HCT116 (cell line): ENCODE data around the gene FAAP100. TPM values are rescaled to one million over a fixed set of nuclear protein-coding genes. Genes with fewer than 3 reads are reported as not detected.

ENCODE experiments used
- ATAC-seq: fragments of 200-7000 bp; cut with Tn5 transposase; 2 replicates; pipeline ENCODE4 v1.9.1; 2020; ENCODE audit warnings: mild to moderate bottlenecking, moderate library complexity
- BruUV-seq: library from RNA; stranded (reverse); fragments of 400-500 nt; replicated peaks from 2 replicates; lab custom pipeline; 2021; lab: Mats Ljungman, UMichigan
- CTCF ChIA-PET: fragments of 300-600 bp; sonication (Branson Sonifier 250); formaldehyde crosslinking; loops from one replicate; lab custom pipeline; 2021; ENCODE audit warnings: antibody characterized with exemption; lab: Charles Lee
- POLR2A ChIA-PET: fragments of 300-600, 350-600 bp; sonication (Branson Sonifier 250); formaldehyde crosslinking; loops from one replicate; lab custom pipeline; 2021; ENCODE audit warnings: antibody characterized with exemption; lab: Charles Lee
- RAD21 ChIA-PET, 2 experiments: fragments of 300-600 bp; sonication (Branson Sonifier 250); formaldehyde crosslinking; loops; one replicate each; lab custom pipeline; 2023; ENCODE audit warnings: low total read pairs in 2 of 2; ENCODE audit not compliant: uncharacterized antibody in 2 of 2, unreplicated experiment in 2 of 2, low non-redundant PET in 1 of 2; lab: Charles Lee
- DNase-seq: peaks from one replicate; pipeline ENCODE4 v3.0.0-alpha.2; 2010; ENCODE audit warnings: low read depth, low spot score
- H2AFZ ChIP-seq: fragments of 200-600 bp; shearing (Covaris generic), sonication (generic); 2 replicates; pipeline ENCODE4 v1.6.1; 2017; ENCODE audit warnings: low read depth, mixed run types, mixed read lengths, antibody characterized with exemption, low read length; ENCODE audit not compliant: poor library complexity, severe bottlenecking
- H3K27ac ChIP-seq: 2 replicates; pipeline ENCODE4 v1.5.1; 2012; ENCODE audit warnings: low read depth, low read length
- H3K27me3 ChIP-seq: fragments of 200-600 bp; sonication (generic); 2 replicates; pipeline ENCODE4 v1.6.1; 2016; ENCODE audit warnings: mixed run types, low read length, mixed read lengths; ENCODE audit not compliant: insufficient read depth
- H3K36me3 ChIP-seq, 2 experiments: fragments of 200-500 bp in 1 of 2; fragments of 200-600 bp in 1 of 2; sonication (Bioruptor generic) in 1 of 2; sonication (generic) in 1 of 2; 2 replicates each; pipeline versions ENCODE4 v1.5.1 to v1.6.1; 2014 to 2016; ENCODE audit warnings: low read length in 2 of 2, inconsistent platforms in 1 of 2, mixed read lengths in 1 of 2, mixed run types in 1 of 2; ENCODE audit not compliant: insufficient read depth in 2 of 2, control insufficient read depth in 1 of 2
- H3K4me1 ChIP-seq, 2 experiments: fragments of 200-600 bp in 1 of 2; sonication (generic) in 1 of 2; 2 replicates each; pipeline versions ENCODE4 v1.5.1 to v1.6.1; 2012 to 2017; ENCODE audit warnings: low read length in 2 of 2, inconsistent platforms in 1 of 2, mild to moderate bottlenecking in 1 of 2, mixed read lengths in 1 of 2, mixed run types in 1 of 2, moderate library complexity in 1 of 2; ENCODE audit not compliant: insufficient read depth in 2 of 2, control insufficient read depth in 1 of 2
- H3K4me2 ChIP-seq: fragments of 200-600 bp; sonication (generic); 2 replicates; pipeline ENCODE4 v1.6.1; 2017; ENCODE audit warnings: mixed run types, low read length, mixed read lengths
- H3K4me3 ChIP-seq, 2 experiments: fragments of 200-600 bp in 1 of 2; sonication (generic) in 1 of 2; replicated peaks in 1 of 2; 2 replicates each; pipeline ENCODE4 v1.5.1; 2011 to 2016; ENCODE audit warnings: low read length in 2 of 2, control low read depth in 1 of 2, low read depth in 1 of 2, mild to moderate bottlenecking in 1 of 2, mixed read lengths in 1 of 2, mixed run types in 1 of 2
- H3K79me2 ChIP-seq: fragments of 200-600 bp; sonication (generic); 2 replicates; pipeline ENCODE4 v1.6.1; 2017; ENCODE audit warnings: mild to moderate bottlenecking, mixed run types, low read length, moderate library complexity, mixed read lengths; ENCODE audit not compliant: insufficient read depth
- H3K9ac ChIP-seq: fragments of 200-600 bp; sonication (generic); 2 replicates; pipeline ENCODE4 v1.6.1; 2016; ENCODE audit warnings: low read length, mixed read lengths
- H3K9me2 ChIP-seq: fragments of 200-600 bp; sonication (generic), shearing (Covaris generic); 2 replicates; pipeline ENCODE4 v1.6.1; 2017; ENCODE audit warnings: mixed run types, mild to moderate bottlenecking, moderate library complexity; ENCODE audit not compliant: insufficient read depth
- H3K9me3 ChIP-seq, 2 experiments: fragments of 200-500 bp in 1 of 2; fragments of 200-600 bp in 1 of 2; sonication (Bioruptor generic) in 1 of 2; sonication (generic) in 1 of 2; 2 replicates each; pipeline ENCODE4 v1.6.1; 2014 to 2017; ENCODE audit warnings: low read length in 2 of 2, mixed read lengths in 2 of 2, inconsistent platforms in 1 of 2, low read depth in 1 of 2, mild to moderate bottlenecking in 1 of 2, mixed run types in 1 of 2, moderate library complexity in 1 of 2; ENCODE audit not compliant: control insufficient read depth in 1 of 2, insufficient read depth in 1 of 2
- H4K20me1 ChIP-seq: fragments of 200-600 bp; sonication (generic), shearing (Covaris generic); 2 replicates; pipeline ENCODE4 v1.6.1; 2017; ENCODE audit warnings: mixed run types, mild to moderate bottlenecking, moderate library complexity; ENCODE audit not compliant: insufficient read depth
- EGR1 ChIP-seq: IDR thresholded peaks from 2 replicates; pipeline ENCODE4 v1.6.1; 2012; ENCODE audit warnings: low read depth
- MAX ChIP-seq: IDR thresholded peaks from 2 replicates; pipeline ENCODE4 v1.6.1; 2012
- POLR2A ChIP-seq: IDR thresholded peaks from 2 replicates; pipeline ENCODE4 v1.7.0; 2011; ENCODE audit warnings: borderline replicate concordance; ENCODE audit not compliant: insufficient read depth, insufficient read length; ENCODE audit errors: extremely low read depth
- SIN3A ChIP-seq: IDR thresholded peaks from 2 replicates; pipeline ENCODE4 v1.6.1; 2012; ENCODE audit warnings: low read depth
- YY1 ChIP-seq: IDR thresholded peaks from 2 replicates; pipeline ENCODE4 v1.6.1; 2011; ENCODE audit warnings: low read length, low read depth, moderate library complexity, mild to moderate bottlenecking; ENCODE audit not compliant: insufficient replicate concordance; ENCODE audit errors: extremely low read depth
- ZNF274 ChIP-seq: fragments of 200-500 bp; sonication (Bioruptor generic); IDR thresholded peaks from 2 replicates; pipeline ENCODE4 v1.6.1; 2014; ENCODE audit warnings: mild to moderate bottlenecking, low read depth, low read length, inconsistent platforms
- intact Hi-C: fragments of 100-400 bp; cut with micrococcal nuclease; formaldehyde crosslinking; loops from 2 replicates; pipeline ENCODE4 v1.10.0; 2022
- total RNA-seq: library from RNA; stranded (reverse); gene quantifications from one replicate; pipeline ENCODE4 v1.2.1, GENCODE V29; 2021; ENCODE audit not compliant: unreplicated experiment

Gene FAAP100
- total RNA-seq, 1 experiment from 2014 or later, result 53.4 TPM

GRCh38 chr17:81538651-81539570 lies 13.2 kb downstream of the FAAP100 start:
- no TSS peak for BruUV-seq
- Histone ChIP-seq H3K4me3 (no peak overlapping the region), H3K36me3 (peaks cover 4 to 16% of the 10 kb centered on the region in 2 experiments), H3K9me2 (no peaks in the 10 kb centered on the region), H3K9me3 (no peaks in the 10 kb centered on the region), H3K4me2 (no peak overlapping the region), H3K79me2 (no peaks in the 10 kb centered on the region), H4K20me1 (no peaks in the 10 kb centered on the region), H3K27me3 (no peaks in the 10 kb centered on the region), H2AFZ (no peak overlapping the region), H3K27ac (no peak overlapping the region), H3K9ac (no peak overlapping the region), H3K4me1 (peaks cover 3 to 7% of the 10 kb centered on the region in 2 experiments; a peak in 2 of 4 replicates)
- TF ChIP-seq POLR2A (no peak), ZNF274 (no peak), MAX (0 out of 2 replicates have a peak, but pooled peaks have one; percentile 5), YY1 (no peak), SIN3A (peak; percentile 48; the same call in 1 of the 2 replicates), EGR1 (no peak)
- ChIA-PET RAD21 (interaction anchor here in 1 of 2 experiments (1.4 kb wide), 1 partner anchor 20 kb away, joined by 3 read pairs; no protein-coding TSS in a partner anchor), CTCF (interaction anchor here (1.2 kb wide), 1 partner anchor 54 kb away, joined by 5 read pairs; no protein-coding TSS in a partner anchor), POLR2A (interaction anchor here (0.9 to 1.5 kb wide), 4 partner anchors 11 to 30 kb away, joined by 3 to 7 read pairs (median 3); partner anchors contain the start of genes FAAP100 and FSCN2)
- ATAC-seq (no peak), DNase-seq (no peak)
- intact Hi-C loops, result loop anchor here (5.0 kb wide), 1 partner anchor 167 kb away; no protein-coding TSS in a partner anchor
